HepG2 (cell line): ENCODE measurements around the gene FNDC4. TPM values are rescaled to one million over a fixed set of nuclear protein-coding genes. Genes with fewer than 3 reads are reported as not detected.
A peak's percentile ranks its signal among the peaks of the same experiment; 100 is the strongest.

Source experiments
- CBX2 ChIP-seq, 2 experiments: fragments of 200-600 bp in 1 of 2; sonication (generic); formaldehyde crosslinking in 1 of 2; IDR thresholded peaks; 2 replicates each; pipeline versions ENCODE4 v1.7.0 to v1.8.1; 2018 to 2022; ENCODE audit warnings: low read depth in 2 of 2, low read length in 1 of 2, mild to moderate bottlenecking in 1 of 2, missing genetic modification reagents in 1 of 2
- EED ChIP-seq: sonication (generic); formaldehyde crosslinking; IDR thresholded peaks from 2 replicates; pipeline ENCODE4 v1.5.0; 2020; ENCODE audit warnings: mild to moderate bottlenecking, missing genetic modification reagents
- EZH2 ChIP-seq: conservative IDR thresholded peaks from 2 replicates; pipeline ENCODE4 v1.6.1; 2012; ENCODE audit warnings: mild to moderate bottlenecking, low read depth, low read length, moderate library complexity
- HCFC1 ChIP-seq: fragments of 150-350 bp; IDR thresholded peaks from 2 replicates; pipeline ENCODE4 v1.6.1; 2014; ENCODE audit warnings: low read depth, low read length
- JUNB ChIP-seq: sonication (generic); formaldehyde crosslinking; IDR thresholded peaks from 2 replicates; pipeline ENCODE4 v1.8.0; 2022; ENCODE audit warnings: missing genetic modification reagents, mild to moderate bottlenecking, borderline replicate concordance
- KDM3A ChIP-seq: IDR thresholded peaks from 2 replicates; pipeline ENCODE4 v1.6.1; 2018; ENCODE audit warnings: low read depth, missing compliant biosample characterization
- PAF1 ChIP-seq: IDR thresholded peaks from 2 replicates; pipeline ENCODE4 v1.6.1; 2016; ENCODE audit warnings: missing genetic modification reagents, missing compliant biosample characterization
- PLRG1 ChIP-seq: fragments of 450-650 bp; conservative IDR thresholded peaks from 2 replicates; pipeline ENCODE4 v1.6.1; 2016
- REXO4 ChIP-seq: sonication (generic); formaldehyde crosslinking; IDR thresholded peaks from 2 replicates; pipeline ENCODE4 v1.8.0; 2022; ENCODE audit warnings: missing genetic modification reagents, mild to moderate bottlenecking, borderline replicate concordance
- SIN3A ChIP-seq: IDR thresholded peaks from 2 replicates; pipeline ENCODE4 v1.6.1; 2011; ENCODE audit warnings: low read depth, mild to moderate bottlenecking, control low read depth, low read length, borderline replicate concordance
- ZBTB3 ChIP-seq: sonication (generic); formaldehyde crosslinking; IDR thresholded peaks from 2 replicates; pipeline ENCODE4 v1.4.0; 2020; ENCODE audit warnings: low read depth, mild to moderate bottlenecking, moderate library complexity, missing genetic modification reagents, borderline replicate concordance
- ZMYM2 ChIP-seq: sonication (generic); formaldehyde crosslinking; IDR thresholded peaks from 2 replicates; pipeline ENCODE4 v1.8.0; 2022; ENCODE audit warnings: mild to moderate bottlenecking, missing genetic modification reagents
- ZNF256 ChIP-seq: sonication (generic); formaldehyde crosslinking; conservative IDR thresholded peaks from 2 replicates; pipeline ENCODE4 v1.4.0; 2020; ENCODE audit warnings: missing genetic modification reagents
- ZNF30 ChIP-seq: sonication (generic); formaldehyde crosslinking; IDR thresholded peaks from 2 replicates; pipeline ENCODE4 v1.5.0; 2020; ENCODE audit warnings: mild to moderate bottlenecking, missing genetic modification reagents
- polyA plus RNA-seq, 8 experiments: library from polyadenylated mRNA; depleted of rRNA in 3 of 8; stranded (reverse) in 7 of 8; unstranded in 1 of 8; fragments of >200 nt; fragmentation: Illumina TruSeq in 4 of 8; extraction: Trizol in 4 of 8; gene quantifications; 2 replicates each; pipeline versions ENCODE4 v1.2.1 to v1.2.3, GENCODE V29; 2011 to 2016; ENCODE audit warnings: low read depth in 4 of 8, missing spikeins in 1 of 8, mixed read lengths in 1 of 8; ENCODE audit not compliant: insufficient read depth in 1 of 8
- total RNA-seq, 5 experiments: library from RNA; depleted of rRNA; stranded (reverse); fragments of >200 nt; fragmentation: Illumina TruSeq; extraction: Trizol; gene quantifications; 2 replicates each; pipeline ENCODE4 v1.2.3, GENCODE V29; 2016; ENCODE audit warnings: low read depth in 1 of 5
- TF ChIP-seq, protein P1 (sequence below): sonication (generic); formaldehyde crosslinking; IDR thresholded peaks from 2 replicates; pipeline ENCODE4 v1.4.0; 2020; ENCODE audit warnings: missing genetic modification reagents
- TF ChIP-seq, protein P2 (sequence below): sonication (generic); formaldehyde crosslinking; IDR thresholded peaks from 2 replicates; pipeline ENCODE4 v1.5.1; 2020; ENCODE audit warnings: missing genetic modification reagents, mild to moderate bottlenecking, borderline replicate concordance
- TF ChIP-seq, protein P3 (sequence below), 2 experiments: sonication (generic) in 1 of 2; formaldehyde crosslinking in 1 of 2; IDR thresholded peaks; 2 replicates each; pipeline versions ENCODE4 v1.6.1 to v1.9.0; 2014 to 2022; ENCODE audit warnings: antibody characterized with exemption in 1 of 2, borderline replicate concordance in 1 of 2, inconsistent platforms in 1 of 2, low read depth in 1 of 2, missing genetic modification reagents in 1 of 2

FNDC4 gene
- total and polyA plus RNA-seq, 2 of the 13 experiments (the other 11 are each of a cell fraction or from before 2014, with no cell fraction given), result 9.0 to 17.4 TPM

DNA sequence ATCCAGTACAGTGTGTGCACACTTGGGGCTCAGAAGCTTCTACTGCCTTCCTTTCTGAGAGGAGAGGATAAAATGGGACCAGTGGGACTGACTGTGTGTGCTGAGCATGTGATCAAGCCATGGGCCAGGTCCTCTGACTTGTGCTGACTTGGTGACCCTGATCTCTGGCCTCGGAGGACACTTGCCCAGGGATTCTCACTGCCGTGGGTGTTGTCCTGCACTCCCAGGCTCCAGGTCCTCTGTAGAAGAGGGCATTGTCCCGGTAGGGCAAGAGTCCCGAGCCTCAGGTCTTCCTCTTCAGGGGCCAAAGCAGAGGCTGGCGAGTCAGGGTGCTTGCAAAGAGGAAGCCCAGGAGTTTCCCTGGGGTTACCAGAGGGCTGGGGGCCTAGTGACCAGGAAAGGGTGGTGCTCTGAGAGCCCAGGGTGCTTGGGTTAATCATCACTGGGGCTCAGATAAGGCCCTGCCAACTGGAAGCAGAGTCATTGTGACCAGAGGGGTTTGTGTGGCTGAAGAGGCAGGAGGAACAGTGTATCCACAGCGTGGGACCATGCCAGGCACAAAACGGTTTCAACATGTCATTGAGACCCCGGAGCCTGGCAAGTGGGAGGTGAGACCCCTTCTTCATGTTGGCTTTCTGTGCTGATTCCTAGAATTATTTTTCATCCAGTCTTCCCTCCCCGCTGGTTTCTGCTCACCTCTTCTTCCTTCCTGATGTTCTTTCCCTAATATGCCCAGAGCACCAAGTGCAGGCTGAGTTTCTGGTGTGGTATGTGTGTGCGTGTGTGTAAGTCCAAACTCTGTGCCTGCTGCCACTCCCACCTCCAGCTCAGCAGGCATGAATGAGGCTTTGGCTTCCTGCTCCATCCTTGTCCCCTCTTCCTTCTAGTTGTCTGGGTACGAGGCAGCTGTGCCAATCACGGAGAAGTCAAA, 1.6 kb upstream of the FNDC4 start, which contains the start of gene GCKR (continued):
- TF ChIP-seq, protein P1, sequence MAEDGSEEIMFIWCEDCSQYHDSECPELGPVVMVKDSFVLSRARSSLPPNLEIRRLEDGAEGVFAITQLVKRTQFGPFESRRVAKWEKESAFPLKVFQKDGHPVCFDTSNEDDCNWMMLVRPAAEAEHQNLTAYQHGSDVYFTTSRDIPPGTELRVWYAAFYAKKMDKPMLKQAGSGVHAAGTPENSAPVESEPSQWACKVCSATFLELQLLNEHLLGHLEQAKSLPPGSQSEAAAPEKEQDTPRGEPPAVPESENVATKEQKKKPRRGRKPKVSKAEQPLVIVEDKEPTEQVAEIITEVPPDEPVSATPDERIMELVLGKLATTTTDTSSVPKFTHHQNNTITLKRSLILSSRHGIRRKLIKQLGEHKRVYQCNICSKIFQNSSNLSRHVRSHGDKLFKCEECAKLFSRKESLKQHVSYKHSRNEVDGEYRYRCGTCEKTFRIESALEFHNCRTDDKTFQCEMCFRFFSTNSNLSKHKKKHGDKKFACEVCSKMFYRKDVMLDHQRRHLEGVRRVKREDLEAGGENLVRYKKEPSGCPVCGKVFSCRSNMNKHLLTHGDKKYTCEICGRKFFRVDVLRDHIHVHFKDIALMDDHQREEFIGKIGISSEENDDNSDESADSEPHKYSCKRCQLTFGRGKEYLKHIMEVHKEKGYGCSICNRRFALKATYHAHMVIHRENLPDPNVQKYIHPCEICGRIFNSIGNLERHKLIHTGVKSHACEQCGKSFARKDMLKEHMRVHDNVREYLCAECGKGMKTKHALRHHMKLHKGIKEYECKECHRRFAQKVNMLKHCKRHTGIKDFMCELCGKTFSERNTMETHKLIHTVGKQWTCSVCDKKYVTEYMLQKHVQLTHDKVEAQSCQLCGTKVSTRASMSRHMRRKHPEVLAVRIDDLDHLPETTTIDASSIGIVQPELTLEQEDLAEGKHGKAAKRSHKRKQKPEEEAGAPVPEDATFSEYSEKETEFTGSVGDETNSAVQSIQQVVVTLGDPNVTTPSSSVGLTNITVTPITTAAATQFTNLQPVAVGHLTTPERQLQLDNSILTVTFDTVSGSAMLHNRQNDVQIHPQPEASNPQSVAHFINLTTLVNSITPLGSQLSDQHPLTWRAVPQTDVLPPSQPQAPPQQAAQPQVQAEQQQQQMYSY (CRISPR knock-in tag), result no peak; the same call in 1 of the 2 replicates
- TF ChIP-seq ZNF30 (CRISPR knock-in tag), result no peak
- TF ChIP-seq, protein P2, sequence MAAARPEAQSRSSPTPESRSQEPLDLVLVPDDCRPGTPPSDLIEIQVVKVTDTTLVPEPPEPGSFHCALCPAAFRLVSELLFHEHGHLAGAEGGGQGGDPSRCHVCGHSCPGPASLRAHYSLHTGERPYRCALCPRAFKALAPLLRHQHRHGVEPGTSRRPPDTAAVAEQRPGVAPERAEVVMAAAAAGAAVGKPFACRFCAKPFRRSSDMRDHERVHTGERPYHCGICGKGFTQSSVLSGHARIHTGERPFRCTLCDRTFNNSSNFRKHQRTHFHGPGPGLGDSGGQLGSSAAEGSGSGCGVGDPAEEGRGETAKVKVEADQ (CRISPR knock-in tag), result no peak
- TF ChIP-seq HCFC1, result no peak
- no peak for TF ChIP-seq ZBTB3 (CRISPR knock-in tag)
- peak; percentile 68; the same call in 1 of the 2 replicates for TF ChIP-seq JUNB
- TF ChIP-seq, protein P3, sequence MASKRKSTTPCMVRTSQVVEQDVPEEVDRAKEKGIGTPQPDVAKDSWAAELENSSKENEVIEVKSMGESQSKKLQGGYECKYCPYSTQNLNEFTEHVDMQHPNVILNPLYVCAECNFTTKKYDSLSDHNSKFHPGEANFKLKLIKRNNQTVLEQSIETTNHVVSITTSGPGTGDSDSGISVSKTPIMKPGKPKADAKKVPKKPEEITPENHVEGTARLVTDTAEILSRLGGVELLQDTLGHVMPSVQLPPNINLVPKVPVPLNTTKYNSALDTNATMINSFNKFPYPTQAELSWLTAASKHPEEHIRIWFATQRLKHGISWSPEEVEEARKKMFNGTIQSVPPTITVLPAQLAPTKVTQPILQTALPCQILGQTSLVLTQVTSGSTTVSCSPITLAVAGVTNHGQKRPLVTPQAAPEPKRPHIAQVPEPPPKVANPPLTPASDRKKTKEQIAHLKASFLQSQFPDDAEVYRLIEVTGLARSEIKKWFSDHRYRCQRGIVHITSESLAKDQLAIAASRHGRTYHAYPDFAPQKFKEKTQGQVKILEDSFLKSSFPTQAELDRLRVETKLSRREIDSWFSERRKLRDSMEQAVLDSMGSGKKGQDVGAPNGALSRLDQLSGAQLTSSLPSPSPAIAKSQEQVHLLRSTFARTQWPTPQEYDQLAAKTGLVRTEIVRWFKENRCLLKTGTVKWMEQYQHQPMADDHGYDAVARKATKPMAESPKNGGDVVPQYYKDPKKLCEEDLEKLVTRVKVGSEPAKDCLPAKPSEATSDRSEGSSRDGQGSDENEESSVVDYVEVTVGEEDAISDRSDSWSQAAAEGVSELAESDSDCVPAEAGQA (IDR thresholded peaks at IDR 0.05; ENCODE audit: low read depth), result peak; percentile 53; the same call in 1 of the 2 replicates
- TF ChIP-seq, protein P3 (CRISPR knock-in tag; IDR thresholded peaks at IDR 0.05; ENCODE audit: borderline replicate concordance), result no peak
- no peak for TF ChIP-seq PAF1 (CRISPR knock-in tag)
- peak; percentile 72; the same call in 1 of the 2 replicates for TF ChIP-seq SIN3A
- TF ChIP-seq ZMYM2 (CRISPR knock-in tag), result peak; percentile 82
- TF ChIP-seq ZNF256 (CRISPR knock-in tag), result no peak; the same call in 1 of the 2 replicates
- TF ChIP-seq EED (CRISPR knock-in tag), result peak; percentile 25; the same call in 1 of the 2 replicates
- TF ChIP-seq PLRG1, result no peak
- no peak for TF ChIP-seq REXO4 (CRISPR knock-in tag)
- TF ChIP-seq KDM3A, result peak; percentile 49; the same call in 1 of the 2 replicates
- TF ChIP-seq CBX2 (IDR thresholded peaks at IDR 0.05; ENCODE audit: low read depth, low read length), result no peak
- 0 out of 2 replicates have a peak, but pooled peaks have one; percentile 42 for TF ChIP-seq CBX2 (CRISPR knock-in tag; IDR thresholded peaks at IDR 0.05; ENCODE audit: low read depth)
- TF ChIP-seq EZH2, result no peak
